Measurements from ENCODE around the gene PMM2.
A peak's percentile ranks its signal among the peaks of the same experiment; 100 is the strongest.
"Not testable (repeated sequence)": the region's sequence is repeated elsewhere in the genome, so short reads cannot be mapped to it uniquely, and the experiment has no call there.

Gene PMM2

DNA sequence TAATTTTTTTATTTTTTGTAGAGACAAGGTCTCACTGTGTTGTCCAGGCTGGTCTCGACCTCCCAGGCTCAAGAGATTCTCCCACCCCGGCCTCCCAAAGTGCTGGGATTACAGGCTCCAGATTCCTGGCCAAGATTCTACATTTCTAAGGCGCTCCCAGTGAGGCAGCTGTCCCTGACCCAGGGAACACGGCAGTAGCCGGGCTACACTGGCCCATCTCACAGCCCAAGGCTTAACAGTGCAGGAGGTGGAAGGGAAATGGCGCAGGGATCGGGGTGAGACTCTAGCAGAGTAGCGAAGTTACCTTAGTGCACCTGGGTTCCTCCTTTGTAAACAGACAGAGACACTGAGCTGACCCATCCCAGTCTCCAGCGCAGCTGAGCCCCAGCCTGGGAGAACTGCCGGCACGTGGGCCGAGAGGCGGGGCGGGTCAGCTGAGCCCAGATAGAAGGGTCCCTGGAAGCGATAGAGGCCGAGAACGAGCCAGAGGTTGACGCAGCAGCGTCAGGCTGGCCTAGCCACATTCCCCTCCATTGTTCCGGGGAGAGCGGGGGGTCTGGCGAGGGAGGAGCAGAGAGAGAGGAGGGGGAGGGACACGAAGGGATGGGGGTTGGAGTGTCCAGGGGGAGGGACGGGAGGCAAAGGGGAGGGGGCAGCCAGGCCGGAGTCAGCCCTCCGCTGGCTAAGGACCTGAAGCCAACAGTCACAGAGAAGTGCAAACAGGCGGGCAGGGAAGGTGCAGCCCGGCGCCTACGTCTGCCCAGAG is 68.7 kb downstream of the PMM2 start:
- DNase-seq (ENCODE audit: low read depth in 3 of 3, low spot score in 1 of 3) = no peak

DNA sequence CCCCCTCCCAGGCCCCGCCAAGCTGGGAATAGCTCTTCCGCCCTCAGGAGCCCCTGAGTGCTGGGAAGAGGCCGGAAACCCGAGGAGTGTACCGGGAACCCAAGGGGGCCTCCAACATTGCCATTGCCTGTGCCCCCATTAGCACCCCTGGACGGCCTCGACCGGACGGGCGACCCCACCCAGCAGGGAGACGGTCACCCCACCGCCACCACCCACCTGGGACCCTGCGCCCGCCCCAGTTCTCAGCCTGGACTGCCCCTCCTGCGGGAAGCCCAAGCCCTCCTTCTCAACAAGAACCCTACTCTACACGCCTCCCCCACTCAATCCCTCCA is 69.2 kb downstream of the PMM2 start:
- no peak for DNase-seq (ENCODE audit: low read depth in 3 of 3, low spot score in 1 of 3)

DNA sequence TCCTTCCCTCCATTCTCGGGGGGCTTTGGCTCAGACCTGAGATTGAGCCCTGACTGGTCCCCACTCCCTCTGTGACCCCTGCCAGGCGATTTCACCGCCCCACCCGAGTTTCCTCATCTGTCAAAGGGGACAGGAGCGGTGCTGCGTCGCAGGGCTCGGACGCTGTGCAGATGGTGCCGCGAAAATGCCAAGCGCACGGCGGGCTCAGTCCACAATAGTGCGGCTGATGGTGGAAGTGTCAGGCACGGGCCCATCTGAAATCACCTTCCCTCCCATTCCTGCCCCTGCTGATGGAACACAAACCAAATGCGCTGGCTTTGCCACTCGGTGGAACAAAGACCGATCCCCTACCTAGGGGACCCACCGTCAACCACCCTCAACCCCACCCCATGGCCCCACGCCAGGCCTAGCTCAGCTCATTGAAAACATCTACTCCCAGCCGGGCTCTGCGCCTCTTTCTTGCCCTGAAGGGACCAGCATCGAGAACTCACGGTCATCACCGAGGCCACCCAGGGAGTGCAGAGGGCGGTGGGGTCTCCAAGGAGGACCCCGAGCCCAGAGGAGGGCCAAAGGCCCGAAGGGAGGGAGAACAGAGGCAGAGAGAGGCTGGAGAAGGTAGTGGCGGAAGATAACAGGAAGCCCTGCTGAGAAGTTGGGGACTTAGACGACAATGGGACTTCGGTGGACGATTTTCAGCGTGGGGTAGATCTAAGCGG is 69.7 kb downstream of the PMM2 start:
- no peak for DNase-seq (ENCODE audit: low read depth in 3 of 3, low spot score in 1 of 3)

DNA sequence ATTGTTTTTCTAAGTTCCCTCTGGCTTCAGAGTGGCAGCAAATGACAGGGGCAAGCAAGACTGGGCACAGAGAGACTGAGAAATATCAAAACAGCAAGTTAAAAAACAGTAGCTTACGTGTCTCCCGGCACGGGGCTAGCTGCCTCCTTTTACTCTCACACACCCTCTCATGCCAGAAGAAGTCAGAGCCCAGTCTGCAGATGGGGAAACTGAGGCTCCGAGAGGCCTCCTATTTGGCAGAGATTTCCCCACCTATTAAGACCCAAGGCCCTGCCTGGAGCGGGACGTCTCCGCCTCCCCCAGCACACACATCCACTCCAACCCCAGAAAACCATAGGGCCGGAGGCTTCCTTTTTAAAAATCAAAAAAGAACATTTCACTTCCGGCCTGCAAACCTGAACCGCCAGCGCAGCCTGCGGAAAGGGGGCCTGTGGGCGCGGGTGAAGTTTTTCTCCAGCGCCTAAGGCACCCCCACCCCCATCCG is 70.3 kb downstream of the PMM2 start:
- DNase-seq (ENCODE audit: low read depth in 3 of 3, low spot score in 1 of 3) = no peak

DNA sequence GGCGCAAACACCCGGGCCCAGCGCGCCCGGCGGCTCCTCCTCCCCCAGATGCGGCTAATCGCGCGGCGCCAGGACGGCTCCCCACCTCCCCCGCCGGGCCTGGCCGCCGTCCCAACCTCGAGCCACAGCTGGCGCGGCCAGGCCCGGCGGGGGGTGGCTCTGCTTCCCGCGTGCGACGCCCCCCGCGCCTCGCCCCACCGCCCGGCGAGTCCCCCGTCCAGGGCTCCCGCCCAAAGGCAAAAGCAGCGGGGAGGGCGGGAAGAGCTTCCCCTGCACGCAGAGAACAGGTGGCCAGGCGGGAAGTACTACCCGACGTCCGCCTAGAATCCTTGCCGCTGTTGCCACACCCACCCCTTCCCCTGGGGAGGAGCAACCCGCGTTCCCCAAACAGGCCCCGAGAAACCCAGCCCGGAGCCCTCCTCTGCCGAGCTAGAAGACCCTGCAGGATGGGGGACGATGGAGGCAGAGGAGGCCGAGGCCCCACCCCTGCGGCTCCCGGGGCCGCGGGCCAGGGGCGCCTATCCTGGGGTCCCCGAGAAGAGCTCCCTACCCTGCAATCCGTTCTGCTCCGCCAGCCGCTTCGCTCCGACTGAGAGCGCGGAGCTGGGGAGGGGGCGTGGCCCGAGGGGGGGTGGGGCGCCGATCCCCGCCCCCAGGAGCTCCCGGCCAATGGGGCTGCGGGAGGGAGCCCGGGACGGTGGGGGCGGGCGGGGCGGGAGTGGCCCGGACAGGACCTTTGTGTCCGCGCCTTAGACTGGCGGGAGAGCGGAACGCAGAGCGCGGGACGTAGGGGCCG is 71.0 kb downstream of the PMM2 start, which contains the start of gene CARHSP1:
Gene CARHSP1, minus strand, starts transcription at position 591 of the 796 bp plus-strand sequence. CDS start 9,678 bp downstream, outside the sequence.
- DNase-seq (ENCODE audit: low read depth in 3 of 3, low spot score in 1 of 3) = peak; percentile 57 to 66 (median 61)

GRCh38 chr16:8869212-8869987 is 71.8 kb downstream of the PMM2 start:
- DNase-seq (ENCODE audit: low read depth in 3 of 3, low spot score in 1 of 3) = no peak

- DNase-seq (ENCODE audit: low read depth in 3 of 3, low spot score in 1 of 3) = not testable (repeated sequence)
These were observed 72.3 kb downstream of the PMM2 start for GRCh38 chr16:8869988-8870241.

DNA sequence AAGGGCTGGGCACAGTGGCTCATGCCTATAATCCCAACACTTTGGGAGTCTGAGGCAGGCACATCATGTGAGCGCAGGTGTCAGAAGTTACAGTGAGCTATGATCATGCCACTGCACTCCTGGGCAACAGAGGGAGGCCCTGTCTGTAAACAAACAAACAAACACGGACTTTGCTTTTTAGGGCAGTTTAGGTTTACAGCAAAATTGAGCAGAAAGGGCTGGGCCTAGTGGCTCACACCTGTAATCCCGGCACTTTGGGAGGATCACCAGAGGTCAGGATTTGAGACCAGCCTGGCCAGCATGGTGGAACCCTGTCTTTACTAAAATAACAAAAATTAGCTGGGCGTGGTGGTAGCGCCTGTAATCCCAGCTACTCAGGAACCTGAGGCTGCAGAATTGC is 74.4 kb downstream of the PMM2 start:
- no peak for DNase-seq (ENCODE audit: low read depth in 3 of 3, low spot score in 1 of 3)

DNA sequence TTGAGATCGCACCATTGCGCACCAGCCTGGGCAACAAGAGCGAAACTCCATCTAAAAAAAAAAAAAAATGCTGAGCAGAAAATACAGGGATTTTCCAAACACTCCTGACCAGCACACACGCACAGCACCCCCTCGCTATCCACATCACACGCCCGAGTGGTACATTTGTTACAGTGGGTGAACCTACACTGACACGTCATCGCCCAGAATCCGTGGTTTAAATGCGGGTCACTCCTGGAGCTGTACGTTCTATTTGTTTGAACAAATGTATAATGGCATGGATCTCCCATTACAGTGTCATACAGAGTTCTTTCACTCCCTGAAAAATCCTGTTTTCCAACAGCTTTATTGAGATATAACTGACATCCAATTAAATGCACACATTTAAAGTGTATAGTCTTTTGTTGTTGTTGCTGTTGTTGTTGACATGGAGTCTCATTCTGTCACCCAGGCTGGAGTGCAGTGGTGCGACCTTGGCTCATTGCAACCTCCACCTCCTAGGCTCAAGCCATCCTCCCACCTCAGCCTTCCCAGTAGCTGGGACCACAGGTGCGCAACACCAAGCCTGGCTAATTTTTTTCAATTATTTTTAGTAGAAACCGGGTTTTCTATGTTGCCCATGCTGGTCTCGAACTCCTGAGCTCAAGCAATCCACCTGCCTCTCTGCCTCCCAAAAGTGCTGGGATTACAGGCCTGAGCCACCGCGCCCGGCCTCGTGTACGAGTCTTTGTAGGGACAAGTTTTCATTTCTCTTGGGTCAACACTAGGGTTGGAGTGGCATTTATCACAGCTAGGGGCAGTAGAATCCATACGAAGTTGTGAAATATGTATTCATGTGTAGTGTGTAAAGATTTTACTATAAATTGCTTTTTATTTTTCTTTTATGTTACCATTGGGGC is 75.6 kb downstream of the PMM2 start:
- no peak for DNase-seq (ENCODE audit: low read depth in 3 of 3, low spot score in 1 of 3)

DNA sequence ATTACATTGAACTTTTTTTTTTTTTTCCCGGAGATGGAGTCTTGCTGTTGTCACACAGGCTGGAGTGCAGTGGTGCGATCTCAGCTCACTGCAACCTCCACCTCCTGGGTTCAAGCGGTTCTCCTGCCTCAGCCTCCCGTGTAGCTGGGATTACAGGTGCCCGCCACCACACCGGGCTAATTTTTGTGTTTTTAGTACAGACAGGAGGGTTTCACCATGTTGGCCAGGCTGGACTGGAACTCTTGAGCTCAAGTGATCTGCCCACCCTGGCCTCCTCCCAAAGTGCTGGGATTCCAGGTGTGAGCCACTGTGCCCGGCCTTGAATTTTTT is 76.2 kb downstream of the PMM2 start:
- not testable (repeated sequence) for DNase-seq (ENCODE audit: low read depth in 3 of 3, low spot score in 1 of 3)

GRCh38 chr16:8874388-8874787 is 76.7 kb downstream of the PMM2 start:
- no peak for DNase-seq (ENCODE audit: low read depth in 3 of 3, low spot score in 1 of 3)

- DNase-seq (ENCODE audit: low read depth in 3 of 3, low spot score in 1 of 3) = not testable (repeated sequence)
These were observed 77.7 kb downstream of the PMM2 start for GRCh38 chr16:8875317-8875716.

- no peak for DNase-seq (ENCODE audit: low read depth in 3 of 3, low spot score in 1 of 3)
These were observed 80.4 kb downstream of the PMM2 start for GRCh38 chr16:8877894-8878522.

DNA sequence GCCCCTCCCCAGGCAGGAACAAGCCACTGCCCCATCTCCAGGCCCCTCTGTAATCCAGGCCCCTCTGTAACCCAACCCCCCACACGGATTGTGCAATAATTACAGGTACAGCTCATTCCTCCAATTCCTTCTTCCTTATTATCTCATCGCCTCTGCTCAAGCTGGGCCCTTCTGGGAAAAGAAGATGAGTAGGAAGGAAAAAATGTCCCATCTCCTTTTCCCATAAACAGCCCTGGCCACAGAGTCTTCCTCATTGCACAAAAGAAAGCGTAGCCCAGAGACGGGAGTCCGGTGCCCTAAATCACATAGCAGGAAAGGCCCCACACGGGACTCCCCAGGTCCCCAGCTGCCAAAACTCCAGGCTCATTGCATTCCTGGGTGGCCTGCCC is 80.9 kb downstream of the PMM2 start:
- DNase-seq (ENCODE audit: low read depth in 3 of 3, low spot score in 1 of 3) = no peak

- no peak for DNase-seq (ENCODE audit: low read depth in 3 of 3, low spot score in 1 of 3)
These were observed 83.3 kb downstream of the PMM2 start for GRCh38 chr16:8880839-8881510.

DNA sequence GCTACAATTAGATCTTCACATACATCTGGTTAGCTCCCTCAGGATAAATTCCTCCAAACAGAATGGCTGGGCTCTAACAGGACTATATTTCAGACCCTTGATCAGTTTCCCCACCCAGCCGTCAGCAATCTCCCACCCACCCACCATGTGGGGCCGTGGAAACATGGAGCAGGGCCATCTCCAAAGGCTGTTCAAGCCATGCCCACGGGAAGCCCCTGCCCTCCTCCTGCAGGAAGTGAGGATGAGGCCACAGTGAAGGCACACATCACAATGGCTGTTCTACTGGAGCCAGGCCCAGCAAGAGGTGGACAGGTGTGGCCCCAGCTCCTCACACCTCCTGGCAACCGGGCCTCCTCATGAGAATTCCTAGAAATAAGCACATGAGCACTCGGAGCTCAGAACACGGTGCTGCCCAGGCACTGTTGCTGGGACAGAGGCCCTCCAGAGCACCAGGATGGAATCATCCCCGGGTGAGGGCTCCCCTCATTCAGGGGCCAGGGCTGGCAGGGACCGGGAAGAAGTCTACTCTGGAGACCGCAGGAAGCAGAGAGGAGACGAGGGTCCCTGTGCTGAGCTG is 84.5 kb downstream of the PMM2 start, which contains the start of gene LITAFD:
Gene LITAFD, plus strand, starts transcription at position 311 of the 577 bp plus-strand sequence. CDS start 2,005 bp downstream, outside the sequence.
- no peak for DNase-seq (ENCODE audit: low read depth in 3 of 3, low spot score in 1 of 3)

DNA sequence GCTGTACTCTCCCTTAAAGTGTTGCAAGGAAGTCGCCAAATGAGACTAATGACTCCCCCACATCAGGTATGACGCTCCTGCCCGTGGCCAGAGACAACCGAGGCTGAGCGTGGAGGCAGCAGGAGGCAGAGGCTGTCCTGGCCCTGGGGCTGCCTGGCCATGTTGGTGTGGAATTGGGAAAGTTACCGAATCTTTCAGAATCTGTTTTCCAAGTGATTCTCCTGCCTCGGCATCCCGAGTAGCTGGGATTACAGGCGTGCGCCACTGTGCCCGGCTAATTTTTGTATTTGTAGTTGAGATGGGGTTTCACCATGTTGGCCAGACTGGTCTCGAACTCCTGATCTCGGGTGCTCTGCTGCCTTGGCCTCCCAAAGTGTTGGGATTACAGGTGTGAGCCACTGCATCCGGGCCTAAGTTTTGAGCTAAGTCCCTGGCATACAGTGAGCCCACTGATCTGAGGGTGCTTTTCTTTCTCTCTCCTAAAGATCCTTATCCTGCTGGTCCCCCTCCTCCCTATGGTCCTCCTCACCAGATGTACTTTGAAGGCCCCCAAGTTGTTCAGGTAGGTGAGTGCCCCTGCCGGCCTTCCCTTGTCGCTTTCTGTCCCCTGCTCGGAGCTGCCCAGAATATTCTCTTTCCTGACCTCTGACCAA is 85.2 kb downstream of the PMM2 start:
- DNase-seq (ENCODE audit: low read depth in 3 of 3, low spot score in 1 of 3) = no peak
